Activated CD4-positive, alpha-beta T cell treated with anti-CD3 and anti-CD28 coated beads, Interleukin-2, amount 50 U/mL, for 4 hours (primary cell): Measurements from ENCODE around the gene E2F6.
A peak's percentile ranks its signal among the peaks of the same experiment; 100 is the strongest.

ENCODE experiments used
- DNase-seq, 2 experiments: peaks; one replicate each; pipeline ENCODE4 v3.0.0-alpha.2; 2020

E2F6 gene, protein sequence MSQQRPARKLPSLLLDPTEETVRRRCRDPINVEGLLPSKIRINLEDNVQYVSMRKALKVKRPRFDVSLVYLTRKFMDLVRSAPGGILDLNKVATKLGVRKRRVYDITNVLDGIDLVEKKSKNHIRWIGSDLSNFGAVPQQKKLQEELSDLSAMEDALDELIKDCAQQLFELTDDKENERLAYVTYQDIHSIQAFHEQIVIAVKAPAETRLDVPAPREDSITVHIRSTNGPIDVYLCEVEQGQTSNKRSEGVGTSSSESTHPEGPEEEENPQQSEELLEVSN

DNA sequence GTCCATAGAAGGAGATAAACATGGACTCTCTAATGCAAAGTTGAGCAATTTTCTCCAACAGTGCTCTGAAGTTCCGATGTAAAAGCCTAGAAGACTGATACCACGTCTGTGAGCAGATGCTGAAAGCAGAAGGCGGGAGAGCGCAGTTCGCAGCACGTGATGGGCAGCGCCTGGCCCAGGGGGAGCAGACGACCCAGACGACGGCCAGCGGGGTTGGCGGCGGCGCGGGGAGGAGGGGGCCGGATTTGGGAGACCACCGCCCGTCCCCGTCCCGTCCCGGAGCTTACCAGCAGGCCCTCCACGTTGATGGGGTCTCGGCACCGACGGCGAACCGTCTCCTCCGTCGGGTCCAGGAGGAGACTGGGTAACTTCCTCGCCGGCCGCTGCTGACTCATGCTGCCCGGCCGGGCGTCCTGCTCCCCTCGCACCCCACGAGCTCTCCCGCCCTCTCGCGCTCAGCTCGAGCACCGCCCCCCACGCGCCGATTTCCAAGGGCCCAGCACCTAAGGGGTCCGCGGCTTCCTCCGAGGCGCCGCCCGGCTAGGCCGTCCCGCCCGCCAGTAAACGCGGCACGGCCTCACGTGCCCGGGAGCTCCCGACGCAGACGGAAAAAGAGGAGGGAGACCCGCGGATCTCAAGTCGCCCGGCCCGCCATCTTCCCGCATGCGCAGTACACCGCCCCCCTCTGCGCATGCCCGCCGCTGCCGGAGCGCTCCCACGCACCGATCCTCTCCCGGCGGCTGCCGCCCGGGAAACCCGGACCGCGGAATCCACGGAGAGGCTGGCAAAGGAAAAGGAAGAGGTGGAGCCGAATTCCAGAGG is at the start of gene E2F6:
E2F6 (minus strand) TSS at position 677 of the 822 bp plus-strand sequence; CDS start at position 395, 282 bp downstream.
- peak; percentile 77 to 80 for DNase-seq

DNA sequence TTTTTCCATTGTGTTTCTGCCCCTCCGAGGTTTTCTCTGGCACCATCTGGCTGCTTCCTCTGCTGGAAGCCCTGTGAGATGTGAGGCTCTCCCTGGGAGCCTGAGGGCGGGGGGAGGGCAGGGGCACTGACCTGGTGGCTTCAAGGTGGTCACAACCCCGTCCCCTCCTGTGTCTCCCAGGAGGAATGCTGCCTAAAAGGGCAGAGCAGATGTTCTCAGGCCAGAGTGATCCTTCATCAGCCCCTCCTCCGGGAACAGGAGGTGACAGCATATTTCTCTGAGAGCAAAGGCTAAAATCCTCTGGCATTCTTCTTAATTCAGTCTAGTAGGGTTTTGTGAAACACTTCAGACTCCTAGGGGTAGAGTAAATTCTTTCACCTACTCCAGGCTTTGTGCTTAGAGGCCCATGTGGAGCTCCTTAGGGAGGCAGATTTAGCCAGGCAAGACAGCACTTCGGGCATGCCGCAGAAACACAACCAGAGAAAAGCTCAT is 49.6 kb upstream of the E2F6 start:
- DNase-seq = no peak

DNA sequence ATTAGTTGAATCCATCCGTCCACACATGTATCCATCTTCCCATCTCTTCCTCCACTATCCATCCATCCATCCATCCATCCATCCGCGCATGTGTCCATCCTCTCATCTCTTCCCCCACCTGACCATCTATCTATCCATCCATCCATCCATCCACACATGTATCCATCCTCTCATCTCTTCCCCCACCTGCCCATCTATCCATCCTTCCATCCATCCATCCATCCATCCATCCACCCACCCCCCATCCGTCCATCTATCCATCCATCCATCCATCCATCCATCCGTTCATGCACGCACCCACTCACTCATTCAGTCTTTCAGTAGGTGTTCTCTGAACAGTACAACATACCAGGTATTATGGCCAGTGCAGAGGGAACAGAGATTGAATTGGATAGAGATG is 48.9 kb upstream of the E2F6 start:
- no peak for DNase-seq

DNA sequence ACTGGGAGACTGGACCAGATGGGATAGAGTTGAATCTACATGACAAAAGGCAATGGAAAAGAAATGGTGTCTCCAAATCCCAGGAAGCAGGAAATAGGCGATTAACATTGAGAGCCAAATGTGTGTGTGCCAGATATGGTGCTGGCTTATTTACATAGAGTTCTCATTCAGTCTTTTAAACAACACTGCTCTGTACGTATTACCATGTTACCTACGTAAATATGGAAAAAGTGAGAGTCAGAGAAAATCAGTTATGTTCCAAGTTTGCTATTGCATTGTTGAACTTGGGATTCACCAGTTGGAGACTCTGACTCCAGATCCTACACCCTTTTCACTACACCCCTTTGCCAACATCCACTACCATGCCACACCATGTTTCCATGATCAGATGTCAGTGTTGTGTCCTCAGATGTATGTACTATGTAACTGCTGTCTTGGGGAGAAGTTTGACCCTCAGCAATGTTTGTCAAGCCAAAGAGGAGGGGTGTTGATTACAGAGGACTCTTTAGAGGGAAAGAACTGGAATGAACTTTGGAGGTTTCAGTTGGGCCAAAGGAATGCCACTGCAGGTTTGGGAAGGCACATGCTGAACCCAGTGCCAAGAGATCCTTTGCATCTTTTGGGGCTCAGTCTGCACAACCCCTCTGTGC is 48.2 kb upstream of the E2F6 start:
- DNase-seq = no peak

DNA sequence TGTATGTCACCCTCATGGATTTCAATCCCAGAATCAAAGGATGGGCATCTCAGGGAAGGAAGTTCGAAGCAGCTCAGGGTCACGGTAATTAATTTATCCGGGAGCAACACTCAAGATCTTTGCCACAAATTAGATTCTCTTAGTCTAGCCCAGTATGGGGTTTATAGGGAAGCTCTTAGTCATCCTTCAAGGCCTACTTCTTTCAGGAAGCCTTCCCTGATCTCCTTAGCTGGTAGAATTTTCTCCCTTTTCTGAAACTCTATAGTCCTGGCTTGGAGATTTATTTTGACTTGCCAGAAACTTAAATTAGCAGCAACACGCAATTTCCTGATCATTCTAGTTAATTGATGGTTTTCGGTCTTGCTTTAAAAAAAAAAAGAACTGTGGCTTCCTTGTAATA is 47.4 kb upstream of the E2F6 start:
- no peak for DNase-seq

DNA sequence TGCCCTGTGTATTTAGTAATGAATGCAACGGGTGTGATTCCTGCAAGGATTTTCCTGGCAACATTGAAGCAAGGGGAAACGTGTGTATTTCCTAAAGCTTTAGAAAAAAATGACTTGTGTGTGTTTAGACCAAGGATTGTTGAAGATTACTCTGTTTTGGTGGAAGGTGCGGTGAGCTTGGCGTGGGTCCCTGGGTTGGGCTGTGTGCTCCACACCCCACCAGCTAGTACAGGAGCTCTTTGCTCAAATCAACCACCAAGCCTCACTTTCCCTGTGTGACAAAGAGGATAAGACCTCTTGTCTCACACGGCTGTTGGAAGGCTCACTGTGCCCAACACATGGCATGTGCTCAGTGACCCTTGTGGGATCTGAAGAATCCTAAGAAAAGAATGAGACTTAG is 46.5 kb upstream of the E2F6 start:
- DNase-seq = no peak

DNA sequence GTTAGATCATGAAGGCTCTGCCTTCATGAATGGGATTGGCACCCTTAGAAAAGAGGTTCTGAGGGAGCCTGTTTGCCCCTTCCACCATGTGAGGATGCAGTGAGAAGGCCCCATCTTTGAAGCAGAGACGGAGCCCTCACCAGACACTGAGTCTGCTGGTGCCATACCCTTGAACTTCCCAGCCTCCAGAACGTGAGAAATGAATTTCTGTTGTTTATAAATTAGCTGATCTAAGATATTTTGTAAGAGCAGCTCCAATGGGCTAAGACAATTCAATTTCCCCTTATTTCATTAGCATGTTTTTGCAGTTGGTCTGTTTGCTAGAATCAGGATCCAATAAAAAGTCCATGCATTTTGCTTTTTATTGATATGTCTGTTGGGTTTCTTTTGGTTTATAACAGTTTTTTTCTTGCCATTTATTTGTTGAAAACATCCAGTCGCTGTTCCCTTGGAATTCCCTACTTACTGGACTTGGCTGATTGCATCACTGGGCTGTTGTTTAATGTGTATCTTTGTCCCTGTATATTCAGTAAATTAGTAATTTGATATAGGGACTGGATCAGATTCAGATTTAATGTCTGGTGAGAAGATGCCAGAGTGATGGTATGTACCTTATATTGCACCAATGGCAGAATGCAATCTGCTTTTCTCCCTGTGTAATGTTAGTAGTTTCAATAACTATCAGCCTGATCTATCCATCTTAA is 43.8 kb upstream of the E2F6 start:
- no peak for DNase-seq

DNA sequence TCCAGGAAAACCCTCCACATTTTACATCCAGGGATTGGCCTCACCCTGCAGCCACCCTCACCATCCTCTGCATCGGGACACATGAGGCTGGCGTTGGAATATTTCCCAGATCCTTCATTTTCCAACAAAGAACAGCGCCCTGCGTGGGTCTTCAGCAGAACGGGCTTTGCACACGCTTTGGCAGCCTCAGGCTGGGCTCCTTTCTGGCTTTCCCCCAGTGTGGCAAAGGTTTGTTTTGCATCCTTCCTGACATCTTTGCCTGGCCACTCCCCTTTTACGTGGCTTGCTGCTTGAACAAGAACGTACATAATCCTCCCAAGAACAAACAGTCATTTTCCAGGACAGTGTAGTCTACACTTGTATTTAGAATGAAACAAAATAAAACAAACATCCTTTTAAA is 42.3 kb upstream of the E2F6 start:
- DNase-seq = no peak

DNA sequence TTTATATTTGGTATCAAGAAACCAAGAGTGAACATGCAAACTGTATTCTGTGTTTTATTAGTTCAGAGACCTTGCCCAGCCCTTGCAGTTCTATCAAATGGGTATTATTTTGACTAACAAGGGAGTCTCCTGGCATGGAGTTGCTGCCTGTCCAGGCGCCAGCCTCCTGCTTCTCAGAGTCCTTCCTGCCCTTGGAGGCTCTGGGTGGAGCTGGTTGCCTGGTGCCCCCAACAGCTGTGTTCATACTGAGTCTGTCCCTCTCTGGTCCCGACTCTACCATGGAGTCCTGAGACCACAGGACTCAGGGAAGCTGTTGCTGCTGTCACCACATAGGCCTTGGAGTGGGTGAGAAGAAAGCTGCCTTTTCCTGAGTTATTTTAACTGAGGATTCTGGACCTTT is 41.6 kb upstream of the E2F6 start:
- DNase-seq = no peak

DNA sequence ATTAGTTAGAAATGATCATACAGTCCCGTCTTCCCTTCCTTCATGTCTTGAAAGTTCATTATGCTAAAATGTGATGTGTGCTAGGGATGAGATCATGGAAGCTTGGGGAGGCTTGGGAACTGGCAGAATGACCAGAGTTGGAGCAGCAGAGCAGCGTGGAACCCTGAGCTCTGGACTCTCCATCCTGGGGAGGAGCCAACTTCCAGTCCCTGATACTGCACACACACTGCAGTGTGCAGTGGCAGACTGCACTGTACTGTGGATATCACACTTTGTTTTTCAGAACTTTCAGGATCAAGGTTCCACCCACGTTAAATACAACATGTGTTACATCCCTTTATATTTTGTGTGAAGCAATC is 40.6 kb upstream of the E2F6 start:
- DNase-seq = no peak

DNA sequence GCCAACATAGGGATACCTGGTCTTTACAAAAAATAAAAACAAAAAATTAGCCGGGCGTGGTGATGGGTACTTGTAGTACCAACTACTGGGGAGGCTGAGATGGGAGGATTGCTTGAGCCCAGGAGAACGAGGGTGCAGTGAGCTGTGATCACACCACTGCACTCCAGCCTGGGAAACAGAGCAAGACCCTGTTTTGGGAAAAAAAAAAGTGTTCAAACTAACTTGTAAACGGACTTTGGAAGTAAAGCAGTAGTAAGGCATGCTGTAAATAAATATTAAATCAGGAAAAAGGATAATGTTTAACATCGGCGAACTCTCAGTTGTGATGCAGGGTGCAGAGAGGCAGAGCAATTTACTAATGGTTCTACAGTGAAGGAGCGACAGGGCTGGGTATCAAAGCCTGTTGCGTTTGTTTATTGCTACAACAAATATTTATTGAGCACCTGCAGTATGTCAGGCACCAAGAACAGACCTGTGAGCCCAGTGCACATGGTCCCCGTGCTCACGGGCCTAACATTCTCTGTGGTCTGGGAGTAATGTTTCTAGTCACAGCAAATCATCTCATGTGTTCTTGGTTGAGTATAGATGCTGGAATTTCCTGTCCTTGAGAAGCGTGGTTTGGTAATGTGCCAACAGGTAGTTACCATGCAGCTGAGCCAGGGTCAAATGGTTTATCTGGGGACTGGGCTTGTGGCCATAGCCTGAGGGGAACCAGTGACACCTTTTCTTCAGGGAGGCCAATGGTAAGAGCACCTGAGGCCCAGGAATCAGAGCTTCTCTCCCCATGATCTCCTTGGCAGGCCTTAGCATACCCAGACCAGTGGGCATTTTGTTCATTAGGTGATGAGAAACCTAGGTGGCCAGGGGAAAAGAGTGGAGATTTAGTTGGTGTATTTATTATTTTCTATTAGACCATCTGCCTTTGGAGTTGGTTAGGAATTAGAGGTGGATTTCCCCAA is 40.0 kb upstream of the E2F6 start:
- DNase-seq = no peak

DNA sequence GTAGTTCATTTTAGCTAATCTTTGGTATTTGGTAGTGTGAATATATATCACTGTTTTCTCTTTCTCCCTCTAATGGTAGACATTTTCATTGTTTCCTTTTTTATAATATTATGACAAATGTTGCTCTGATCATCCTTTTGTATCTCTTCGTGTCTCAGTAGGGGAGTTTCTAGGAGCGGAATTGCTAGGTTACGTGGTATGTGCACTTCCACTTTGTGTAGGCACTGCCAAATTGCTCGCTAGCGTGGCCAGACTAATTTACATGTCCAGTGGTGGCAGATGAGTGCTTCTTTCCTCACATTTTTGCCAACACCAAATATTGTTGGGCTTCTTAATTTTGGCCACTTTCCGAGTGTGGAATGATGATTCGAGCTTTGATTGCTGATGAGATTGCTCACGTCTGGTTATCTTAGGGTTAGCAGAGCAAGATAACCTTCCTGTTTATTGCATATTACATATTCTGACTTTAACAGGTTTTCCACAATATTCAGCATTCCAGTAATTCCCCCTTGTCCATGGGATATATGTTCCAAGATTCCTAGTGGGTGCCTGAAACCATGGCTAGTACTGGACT is 37.5 kb upstream of the E2F6 start:
- no peak for DNase-seq

DNA sequence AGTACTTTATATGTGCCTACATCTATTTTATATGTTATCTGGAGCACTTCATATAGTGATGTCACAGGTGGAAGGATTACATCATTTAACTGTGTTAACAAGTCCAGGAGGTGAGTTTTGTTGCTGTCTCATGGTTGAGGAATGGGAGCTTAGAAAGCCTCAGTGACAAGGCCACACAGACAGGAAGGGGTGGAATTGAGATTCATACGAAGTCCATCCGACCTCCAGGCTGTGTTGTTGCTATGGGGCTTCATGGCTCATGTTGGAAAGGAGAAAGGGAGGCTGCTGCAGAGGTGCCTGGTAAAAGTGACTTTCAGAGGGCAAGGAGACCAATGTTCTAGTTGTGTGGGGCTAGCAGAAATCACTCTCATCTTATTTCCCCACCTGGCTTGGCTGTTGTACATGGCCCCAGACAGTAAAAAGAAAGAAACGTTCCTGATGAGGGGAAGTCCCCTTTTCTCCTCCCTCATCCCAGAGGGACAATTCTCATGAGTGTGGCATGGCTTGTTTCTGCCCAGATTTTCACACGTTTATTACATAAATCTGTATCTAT is 36.9 kb upstream of the E2F6 start:
- DNase-seq = no peak

DNA sequence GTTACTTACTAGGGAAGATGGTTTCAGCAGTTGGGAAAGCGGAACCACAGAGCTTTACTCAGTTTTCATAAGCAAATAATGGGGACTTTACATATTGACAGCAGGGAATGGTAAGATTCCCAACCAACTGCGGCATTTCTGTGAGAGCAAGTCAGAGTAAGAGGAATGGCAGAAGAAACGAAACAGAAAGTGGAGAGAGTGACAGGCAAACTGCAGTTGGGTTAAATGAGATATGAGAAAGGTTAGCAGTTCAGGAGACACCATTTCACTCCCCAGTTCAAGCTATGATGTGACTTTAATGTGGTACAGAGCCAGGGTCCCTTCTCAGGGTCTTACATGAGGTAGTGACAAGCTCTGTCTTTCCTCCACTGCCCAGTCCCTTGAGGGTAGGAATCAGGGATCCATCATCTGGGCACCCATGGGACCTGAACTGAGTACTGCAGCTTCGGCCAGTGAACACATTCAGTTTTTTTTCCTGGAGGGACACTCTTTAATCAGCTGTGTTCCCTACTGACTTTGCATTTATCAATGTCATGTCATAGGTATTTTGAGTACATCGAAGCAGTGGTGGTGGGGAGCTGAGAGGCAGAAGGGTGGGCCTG is 34.8 kb upstream of the E2F6 start:
- no peak for DNase-seq

DNA sequence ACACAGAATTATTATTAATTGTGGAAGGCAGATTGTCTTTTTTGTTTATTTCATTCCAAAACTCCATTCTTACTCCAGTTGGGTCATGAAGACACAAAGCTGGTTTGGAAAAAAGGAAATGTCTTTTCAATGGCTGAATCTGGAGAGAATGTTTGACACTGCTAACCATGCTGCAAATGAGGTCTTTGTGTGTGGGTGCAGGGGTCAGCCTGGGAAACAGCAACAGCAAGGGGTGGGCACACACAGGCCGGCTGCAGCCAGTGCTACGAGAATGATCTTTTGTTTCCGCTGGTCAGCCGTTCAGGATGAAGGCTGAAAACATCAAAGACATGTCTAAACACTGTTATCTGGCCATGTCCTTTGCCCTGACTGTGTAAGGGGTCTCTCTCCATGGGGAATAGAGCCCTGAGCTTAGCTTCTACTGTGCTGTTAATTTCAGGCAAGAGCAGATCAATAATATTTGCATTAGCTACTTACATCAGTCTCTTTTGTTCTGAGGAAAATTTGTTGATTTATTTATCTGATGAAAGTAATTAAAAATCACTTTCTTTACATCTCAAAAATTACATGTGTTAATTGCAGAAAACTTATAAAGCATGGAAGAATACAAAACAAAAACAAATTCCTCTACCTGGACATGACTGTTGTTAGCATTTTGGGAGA is 33.3 kb upstream of the E2F6 start:
- no peak for DNase-seq

DNA sequence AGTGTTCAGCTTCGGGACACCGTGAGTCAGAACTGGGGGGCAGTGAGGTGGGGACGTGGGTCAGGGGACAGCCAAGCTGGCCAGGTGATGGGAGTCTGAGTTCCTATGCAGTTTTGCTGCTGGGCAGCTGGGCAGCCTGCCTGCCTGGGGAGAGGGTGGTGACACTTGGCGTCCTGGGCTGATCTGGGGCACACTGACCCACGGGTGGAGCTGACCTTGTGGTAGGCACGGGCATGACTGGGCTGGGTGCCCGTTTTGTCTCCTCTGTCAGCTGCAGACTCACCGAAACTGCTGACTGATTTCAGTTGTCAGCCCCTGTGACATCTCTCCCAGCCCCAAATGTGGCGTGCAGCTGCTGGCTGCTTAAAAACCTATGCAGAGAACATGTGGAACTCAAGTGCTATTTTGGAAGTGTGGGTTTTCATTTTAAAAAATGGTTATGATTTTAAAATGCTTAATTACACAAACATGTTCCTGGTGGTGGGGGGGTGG is 32.6 kb upstream of the E2F6 start:
- DNase-seq = no peak

DNA sequence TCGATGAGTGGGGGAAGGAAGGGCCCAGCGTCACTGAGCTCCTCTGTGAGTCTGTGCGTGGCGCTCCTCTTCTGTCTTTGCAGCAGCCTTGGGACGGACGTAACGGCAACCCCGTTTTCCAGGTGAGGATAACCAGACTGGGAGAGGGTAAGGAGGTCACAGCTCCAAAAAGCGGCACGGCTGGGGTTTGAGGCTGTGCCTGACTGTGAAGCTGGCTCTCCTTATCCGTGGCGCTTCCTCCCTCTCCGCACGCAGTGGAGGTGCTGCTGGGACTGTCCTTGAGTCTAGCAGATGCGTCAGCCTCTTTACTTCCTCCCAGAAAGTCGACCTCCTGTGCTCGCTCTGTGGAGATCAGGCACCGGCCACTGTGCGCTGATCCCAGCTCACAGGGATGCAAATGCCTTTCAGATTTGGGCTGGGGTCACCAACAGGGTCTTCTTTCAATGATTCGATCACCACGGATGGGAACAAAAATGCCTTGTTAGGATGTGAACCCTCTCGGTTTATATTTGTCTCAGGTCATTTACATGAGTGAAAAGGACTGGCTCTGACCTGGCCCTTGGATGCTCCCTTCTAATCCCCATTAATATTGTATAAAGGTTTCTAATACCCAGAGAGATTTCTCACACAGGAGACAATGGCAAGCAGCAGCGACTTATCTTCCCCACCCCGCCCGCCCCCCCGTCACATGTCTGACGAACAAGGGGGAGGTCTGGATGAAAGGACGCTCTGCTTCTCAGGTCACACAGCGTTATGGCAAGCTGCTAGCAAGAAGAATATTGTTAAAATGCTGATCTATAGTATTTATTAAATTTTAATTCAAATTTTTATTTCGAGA is 30.1 kb upstream of the E2F6 start:
- no peak for DNase-seq

DNA sequence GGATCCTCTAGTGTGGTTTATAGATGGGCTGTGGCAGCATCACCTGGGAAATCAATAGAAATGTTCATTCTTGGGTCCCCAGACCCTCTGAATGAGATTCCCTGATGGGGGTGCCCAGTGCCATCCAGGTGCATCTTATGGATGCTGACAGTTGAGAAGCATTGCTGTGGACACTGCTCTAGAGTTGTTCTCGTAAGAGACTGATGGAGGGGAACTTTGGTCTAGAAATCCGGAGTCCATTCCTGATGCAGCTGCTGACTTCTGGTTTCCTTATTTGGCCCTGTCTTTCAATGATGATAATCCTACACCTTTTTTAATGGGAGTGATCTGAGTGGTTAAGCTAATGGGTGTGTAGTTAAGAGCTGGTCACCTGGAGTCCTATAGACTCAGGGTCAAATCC is 28.3 kb upstream of the E2F6 start:
- no peak for DNase-seq

DNA sequence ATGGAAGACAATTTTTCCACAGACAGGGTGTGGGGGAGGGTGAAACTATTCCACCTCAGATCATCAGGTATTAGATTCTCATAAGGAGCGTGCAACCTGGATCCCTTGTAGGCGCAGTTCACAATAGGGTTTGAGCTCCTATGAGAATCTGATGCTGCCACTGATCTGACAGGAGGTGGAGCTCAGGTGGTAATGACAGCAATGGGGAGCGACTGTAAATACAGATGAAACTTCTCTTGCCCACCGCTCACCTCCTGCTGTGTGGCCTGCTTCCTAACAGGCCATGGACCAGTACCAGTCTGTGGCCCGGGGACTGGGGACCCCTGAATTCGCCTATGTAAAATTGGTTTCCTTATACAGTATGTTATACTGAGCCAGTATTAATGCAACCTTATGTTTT is 27.3 kb upstream of the E2F6 start:
- no peak for DNase-seq
